Fibroblast of mammary gland (primary cell): ENCODE measurements around the gene SIRPA.

ENCODE experiments used
- DNase-seq: peaks from one replicate; pipeline ENCODE4 v3.0.0-alpha.2; 2010; ENCODE audit warnings: low read depth
- H3K4me3 ChIP-seq: 2 replicates; pipeline ENCODE4 v1.5.1; 2011; ENCODE audit warnings: low read depth, mild to moderate bottlenecking, low read length, moderate library complexity; ENCODE audit not compliant: control insufficient read depth
- CTCF ChIP-seq: conservative IDR thresholded peaks from 2 replicates; pipeline ENCODE4 v1.5.1; 2011; ENCODE audit warnings: low read depth, low read length, inconsistent platforms; ENCODE audit not compliant: control insufficient read depth, insufficient read depth

Gene SIRPA

GRCh38 chr20:1926237-1926636, 31.0 kb downstream of the SIRPA start:
- no peak for TF ChIP-seq CTCF
- no peak overlapping the region for H3K4me3 ChIP-seq
- no peak for DNase-seq

GRCh38 chr20:1927217-1927616, 32.0 kb downstream of the SIRPA start:
- DNase-seq: no peak
- H3K4me3 ChIP-seq: no peak overlapping the region
- TF ChIP-seq CTCF: no peak

- H3K4me3 ChIP-seq: no peak overlapping the region
- TF ChIP-seq CTCF: no peak
- no peak for DNase-seq
Observed at GRCh38 chr20:1928154-1928553, 32.9 kb downstream of the SIRPA start.

- no peak overlapping the region for H3K4me3 ChIP-seq
- no peak for DNase-seq
- TF ChIP-seq CTCF: no peak
Observed at GRCh38 chr20:1928782-1929181, 33.6 kb downstream of the SIRPA start.

- no peak for TF ChIP-seq CTCF
- no peak for DNase-seq
Observed at GRCh38 chr20:1929460-1929859, 34.3 kb downstream of the SIRPA start.

GRCh38 chr20:1930165-1930564, 35.0 kb downstream of the SIRPA start:
- no peak for DNase-seq
- H3K4me3 ChIP-seq: no peak overlapping the region
- no peak for TF ChIP-seq CTCF

More at GRCh38 chr20:1929460-1929859, 34.3 kb downstream of the SIRPA start:
- H3K4me3 ChIP-seq: no peak overlapping the region

GRCh38 chr20:1931830-1932229, 36.6 kb downstream of the SIRPA start:
- DNase-seq: no peak
- H3K4me3 ChIP-seq: no peak overlapping the region
- TF ChIP-seq CTCF: no peak
